Neutrophil (primary cell): Measurements from ENCODE around the gene AP5S1.

Experiments used
- H3K27ac ChIP-seq: fragments of 200-600 bp; sonication (generic); 2 replicates; pipeline ENCODE4 v1.5.1; 2016; ENCODE audit warnings: mild to moderate bottlenecking, moderate library complexity
- H3K27me3 ChIP-seq: fragments of 200-600 bp; sonication (generic); 2 replicates; pipeline ENCODE4 v1.6.0; 2016; ENCODE audit warnings: mild to moderate bottlenecking
- H3K36me3 ChIP-seq: fragments of 200-600 bp; sonication (generic); 2 replicates; pipeline ENCODE4 v1.5.1; 2017
- H3K4me1 ChIP-seq, 2 experiments: fragments of 200-600 bp in 1 of 2; sonication (generic) in 1 of 2; 1 replicate in 1 of 2; 2 replicates in 1 of 2; pipeline versions ENCODE4 v1.5.1 to v1.6.1; 2013 to 2016; ENCODE audit warnings: low read depth in 1 of 2, low read length in 1 of 2, mild to moderate bottlenecking in 1 of 2, moderate library complexity in 1 of 2; ENCODE audit not compliant: control insufficient read depth in 1 of 2, insufficient read depth in 1 of 2
- H3K4me3 ChIP-seq, 2 experiments: fragments of 200-600 bp in 1 of 2; sonication (generic) in 1 of 2; 1 replicate in 1 of 2; 2 replicates in 1 of 2; pipeline ENCODE4 v1.5.1; 2013 to 2016; ENCODE audit warnings: low read depth in 1 of 2, low read length in 1 of 2, mild to moderate bottlenecking in 1 of 2, moderate library complexity in 1 of 2
- H3K9me3 ChIP-seq: fragments of 200-600 bp; sonication (generic); 2 replicates; pipeline ENCODE4 v1.5.1; 2016
- CTCF ChIP-seq: fragments of 200-600 bp; sonication (generic); IDR thresholded peaks from 2 replicates; pipeline ENCODE4 v1.5.1; 2016; ENCODE audit warnings: antibody characterized with exemption

AP5S1 gene

GRCh38 chr20:3815703-3816315 lies 4.5 kb upstream of the AP5S1 start:
- no peak for TF ChIP-seq CTCF
- Histone ChIP-seq H3K9me3 (no peaks in the 10 kb centered on the region), H3K4me1 (peaks cover 18 to 19% of the 10 kb centered on the region in 2 experiments), H3K27me3 (peaks cover 19% of the 10 kb centered on the region), H3K27ac (no peak overlapping the region), H3K4me3 (no peak overlapping the region), H3K36me3 (no peaks in the 10 kb centered on the region)

- Histone ChIP-seq H3K27me3 (peaks cover 1% of the 10 kb centered on the region), H3K36me3 (peaks cover 10% of the 10 kb centered on the region), H3K27ac (no peak overlapping the region), H3K4me1 (peaks cover 15 to 16% of the 10 kb centered on the region in 2 experiments), H3K4me3 (no peak overlapping the region), H3K9me3 (no peaks in the 10 kb centered on the region)
- TF ChIP-seq CTCF, result no peak
These were observed 1.9 kb upstream of the AP5S1 start for GRCh38 chr20:3818155-3819151.

GRCh38 chr20:3819411-3820047 lies 818 bp upstream of the AP5S1 start:
- Histone ChIP-seq H3K36me3 (peaks cover 21% of the 10 kb centered on the region), H3K27ac (peak overlapping the region; percentile 97), H3K4me3 (peak overlapping the region; percentile 96), H3K4me1 (peaks cover 15 to 16% of the 10 kb centered on the region in 2 experiments), H3K27me3 (no peaks in the 10 kb centered on the region), H3K9me3 (no peaks in the 10 kb centered on the region)
- TF ChIP-seq CTCF, result no peak

GRCh38 chr20:3820901-3821727 lies 767 bp downstream of the AP5S1 start:
- Histone ChIP-seq H3K9me3 (no peaks in the 10 kb centered on the region), H3K4me1 (peaks cover 16% of the 10 kb centered on the region in 2 experiments), H3K36me3 (peaks cover 21% of the 10 kb centered on the region), H3K27ac (peak overlapping the region; percentile 97), H3K4me3 (peak overlapping the region; percentile 96), H3K27me3 (no peaks in the 10 kb centered on the region)
- no peak for TF ChIP-seq CTCF

GRCh38 chr20:3821996-3822395 lies 1.6 kb downstream of the AP5S1 start:
- H3K27ac ChIP-seq, result no peak overlapping the region

More at GRCh38 chr20:3821996-3822395, 1.6 kb downstream of the AP5S1 start:
- no peak for TF ChIP-seq CTCF
- H3K9me3 ChIP-seq, result no peaks in the 10 kb centered on the region
- no peak overlapping the region for H3K4me3 ChIP-seq
- H3K36me3 ChIP-seq, result peaks cover 21% of the 10 kb centered on the region
- peaks cover 16 to 25% of the 10 kb centered on the region in 2 experiments for H3K4me1 ChIP-seq
- H3K27me3 ChIP-seq, result no peaks in the 10 kb centered on the region
